Testis (tissue), 2 donors: ENCODE results near the gene ZBTB20.

Experiments used
- CTCF ChIP-seq, 3 experiments: fragments of 450-650 bp in 2 of 3; fragments of 200-600 bp in 1 of 3; sonication (generic) in 1 of 3; IDR thresholded peaks; one replicate each; pipeline ENCODE4 v1.5.1; 2016 to 2019; ENCODE audit warnings: antibody characterized with exemption in 3 of 3, mild to moderate bottlenecking in 2 of 3, moderate library complexity in 1 of 3
- POLR2A ChIP-seq: fragments of 450-650 bp; IDR thresholded peaks from one replicate; pipeline ENCODE4 v1.6.1; 2017; ENCODE audit warnings: antibody characterized with exemption, mild to moderate bottlenecking, moderate library complexity

- TF ChIP-seq CTCF (IDR thresholded peaks at IDR 0.05) (no peak), POLR2A (no peak)
These were observed 350.3 kb downstream of the ZBTB20 start for GRCh38 chr3:114796796-114797195.
